Measurements from ENCODE around the gene PLCB2.

PLCB2 gene

DNA sequence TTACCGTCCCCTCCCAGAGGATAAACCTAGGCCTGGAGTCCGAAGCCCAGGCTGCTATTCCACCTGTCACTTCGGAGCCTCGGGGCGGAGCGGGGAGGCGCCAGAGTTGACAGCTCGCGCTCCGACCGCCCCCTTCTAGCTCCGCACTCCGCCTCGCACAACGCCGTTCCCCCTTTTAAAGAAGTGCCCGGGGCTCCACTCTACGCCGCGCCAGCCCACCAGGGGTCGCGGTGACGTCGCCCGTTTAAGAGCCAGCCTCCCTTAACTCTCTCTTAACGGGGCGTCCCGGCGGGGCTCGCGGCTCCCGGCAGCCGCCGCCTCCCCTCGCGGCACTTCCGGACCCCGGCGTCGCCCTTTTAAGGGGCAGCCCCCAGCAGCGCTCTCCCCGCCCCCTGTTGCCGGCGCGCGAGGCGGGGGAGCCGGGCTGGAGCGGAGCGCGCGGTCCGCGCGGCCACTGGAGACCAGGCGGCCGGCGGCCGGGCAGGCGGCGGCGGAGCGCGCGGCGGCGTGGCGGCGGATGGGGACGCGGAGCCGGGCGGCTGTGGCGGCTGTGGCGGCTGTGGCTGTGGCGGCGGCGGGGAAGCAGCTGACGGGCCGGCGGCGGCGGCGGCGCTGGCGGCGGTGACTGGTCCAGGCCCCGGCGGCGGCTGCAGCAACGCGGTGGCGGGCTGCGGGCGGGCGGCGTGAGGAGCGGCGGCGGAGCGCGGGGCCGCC, 15.7 kb upstream of the PLCB2 start, which contains the start of gene INAFM2:
Gene INAFM2, plus strand, starts transcription at position 454 of the 714 bp plus-strand sequence. CDS start 364 bp downstream, outside the sequence.
- H3K27ac Mint-ChIP-seq, result no peak within 1 kb of the TSS
- H3K9me3 Mint-ChIP-seq, result no peaks in the 10 kb centered on the region
- H3K4me3 Mint-ChIP-seq, result peak within 1 kb of the TSS; percentile 77
- H3K36me3 Mint-ChIP-seq (ENCODE audit: low read depth), result peaks cover 11% of the 10 kb centered on the region
- H3K27me3 Mint-ChIP-seq, result no peaks in the 10 kb centered on the region
- H3K4me1 Mint-ChIP-seq (ENCODE audit: low read depth), result peaks cover 28% of the 10 kb centered on the region
- peak; percentile 93 for DNase-seq

GRCh38 chr15:40322531-40323238, 14.9 kb upstream of the PLCB2 start:
- Mint-ChIP-seq H3K27ac (no peak overlapping the region), H3K4me1 (ENCODE audit: low read depth) (peaks cover 26% of the 10 kb centered on the region), H3K36me3 (ENCODE audit: low read depth) (peaks cover 11% of the 10 kb centered on the region), H3K4me3 (peak overlapping the region; percentile 71), H3K27me3 (no peaks in the 10 kb centered on the region), H3K9me3 (no peaks in the 10 kb centered on the region)
- no peak for DNase-seq

DNA sequence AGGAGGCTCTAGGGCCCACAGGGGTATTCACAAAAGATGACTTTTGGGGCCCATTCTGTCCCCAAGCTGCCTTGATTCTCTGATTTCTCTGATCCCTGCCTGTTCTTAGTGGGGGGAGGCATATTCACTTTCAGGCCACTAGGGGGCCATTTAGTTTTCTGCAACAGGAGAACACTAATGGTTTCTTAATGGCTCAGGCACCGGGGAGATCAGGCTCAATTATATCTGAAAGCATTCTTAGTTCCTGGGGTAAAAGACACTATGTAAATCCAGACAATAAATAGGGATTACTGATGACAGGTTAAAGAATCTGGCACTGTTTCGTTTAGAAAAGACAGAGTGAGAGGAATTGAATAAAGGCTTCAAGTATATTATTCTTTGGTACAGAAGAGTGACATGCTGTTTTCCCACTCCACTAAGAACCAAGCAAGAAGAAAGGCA, 13.2 kb upstream of the PLCB2 start:
- Mint-ChIP-seq H3K27me3 (no peaks in the 10 kb centered on the region), H3K27ac (no peak overlapping the region), H3K4me1 (ENCODE audit: low read depth) (peaks cover 23% of the 10 kb centered on the region), H3K9me3 (no peaks in the 10 kb centered on the region), H3K4me3 (no peak overlapping the region), H3K36me3 (ENCODE audit: low read depth) (peaks cover 5% of the 10 kb centered on the region)
- peak; percentile 48 for DNase-seq

- H3K27me3 Mint-ChIP-seq, result no peaks in the 10 kb centered on the region
- DNase-seq, result no peak
- peaks cover 4% of the 10 kb centered on the region for H3K36me3 Mint-ChIP-seq (ENCODE audit: low read depth)
- no peak overlapping the region for H3K4me3 Mint-ChIP-seq
- peaks cover 21% of the 10 kb centered on the region for H3K4me1 Mint-ChIP-seq (ENCODE audit: low read depth)
- H3K9me3 Mint-ChIP-seq, result no peaks in the 10 kb centered on the region
- no peak overlapping the region for H3K27ac Mint-ChIP-seq
These were observed 12.7 kb upstream of the PLCB2 start for GRCh38 chr15:40320409-40320808.

DNA sequence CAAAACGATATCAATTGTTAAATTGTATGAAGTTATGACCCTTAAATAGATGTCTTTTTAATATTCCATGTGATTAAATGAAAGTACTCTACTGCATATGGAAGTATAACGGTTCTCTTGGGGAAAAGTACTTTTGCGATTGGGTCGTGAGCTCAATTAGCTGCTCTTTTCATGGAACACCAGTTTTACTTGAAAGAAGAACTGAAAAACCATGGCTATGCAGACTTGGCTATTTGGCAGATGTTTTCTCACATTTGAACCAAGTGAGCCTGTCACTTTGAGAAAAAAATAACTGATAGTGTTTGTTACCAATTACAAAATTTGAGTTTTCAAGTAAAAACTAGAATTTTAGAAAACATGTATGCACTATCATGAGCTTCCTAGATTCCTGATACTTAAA, 9.8 kb upstream of the PLCB2 start:
- H3K36me3 Mint-ChIP-seq (ENCODE audit: low read depth), result no peaks in the 10 kb centered on the region
- H3K9me3 Mint-ChIP-seq, result no peaks in the 10 kb centered on the region
- no peak overlapping the region for H3K27ac Mint-ChIP-seq
- no peak overlapping the region for H3K4me3 Mint-ChIP-seq
- peaks cover 22% of the 10 kb centered on the region for H3K4me1 Mint-ChIP-seq (ENCODE audit: low read depth)
- no peak for DNase-seq
- no peaks in the 10 kb centered on the region for H3K27me3 Mint-ChIP-seq

DNA sequence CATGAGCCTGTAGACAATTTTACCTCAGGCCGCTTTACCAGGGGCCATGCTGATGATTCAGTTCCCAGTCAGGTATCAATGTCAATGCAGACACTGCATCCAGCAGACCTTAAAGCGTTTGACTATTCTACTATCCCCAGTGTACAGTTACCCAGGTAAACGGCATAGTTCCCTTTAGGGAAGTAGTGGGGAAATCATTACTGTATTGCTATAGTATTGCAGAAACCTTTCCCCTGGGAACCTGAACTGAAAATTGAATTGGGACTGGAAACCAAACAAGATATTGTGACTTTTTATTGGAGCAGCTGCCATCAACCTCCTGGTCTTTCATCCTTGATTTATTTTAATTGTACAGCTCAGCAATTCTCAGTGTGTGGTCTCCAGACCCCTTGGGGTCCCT, 9.2 kb upstream of the PLCB2 start:
- Mint-ChIP-seq H3K27ac (no peak overlapping the region), H3K27me3 (no peaks in the 10 kb centered on the region), H3K4me1 (ENCODE audit: low read depth) (peaks cover 19% of the 10 kb centered on the region)

DNA sequence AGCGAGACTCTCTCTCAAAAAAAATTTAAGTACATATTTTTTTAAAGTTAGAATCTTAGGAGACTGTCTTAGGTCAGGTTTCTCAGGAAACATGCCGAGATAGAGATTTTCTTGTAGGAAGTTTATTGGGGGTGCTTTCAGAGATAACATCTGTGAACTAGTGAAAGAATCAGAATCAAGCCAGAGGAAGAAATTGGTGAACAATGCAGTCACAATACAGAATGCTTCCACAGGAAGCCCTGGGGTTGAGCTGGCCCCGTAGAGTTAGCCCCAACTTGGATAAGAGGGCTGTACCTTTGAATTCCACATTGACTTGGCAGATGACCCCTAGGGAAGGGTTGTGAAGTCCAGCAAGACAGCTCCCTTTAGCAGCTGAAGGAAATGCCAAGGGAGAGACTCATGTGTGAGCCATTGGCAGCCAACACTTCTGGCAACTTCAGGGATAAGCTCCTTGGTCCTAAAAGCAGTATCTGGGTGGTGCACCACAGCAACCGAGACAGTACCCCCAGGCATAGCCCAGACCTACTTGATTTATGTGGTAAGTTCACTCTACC, 7.1 kb upstream of the PLCB2 start:
- no peaks in the 10 kb centered on the region for H3K36me3 Mint-ChIP-seq (ENCODE audit: low read depth)
- no peak for DNase-seq
- H3K27me3 Mint-ChIP-seq, result no peaks in the 10 kb centered on the region
- no peak overlapping the region for H3K4me3 Mint-ChIP-seq
- H3K9me3 Mint-ChIP-seq, result no peaks in the 10 kb centered on the region
- peaks cover 18% of the 10 kb centered on the region for H3K4me1 Mint-ChIP-seq (ENCODE audit: low read depth)
- H3K27ac Mint-ChIP-seq, result no peak overlapping the region

More for the DNA sequence above, 9.2 kb upstream of the PLCB2 start:
- H3K4me3 Mint-ChIP-seq, result no peak overlapping the region
- DNase-seq, result no peak
- no peaks in the 10 kb centered on the region for H3K9me3 Mint-ChIP-seq
- H3K36me3 Mint-ChIP-seq (ENCODE audit: low read depth), result no peaks in the 10 kb centered on the region

DNA sequence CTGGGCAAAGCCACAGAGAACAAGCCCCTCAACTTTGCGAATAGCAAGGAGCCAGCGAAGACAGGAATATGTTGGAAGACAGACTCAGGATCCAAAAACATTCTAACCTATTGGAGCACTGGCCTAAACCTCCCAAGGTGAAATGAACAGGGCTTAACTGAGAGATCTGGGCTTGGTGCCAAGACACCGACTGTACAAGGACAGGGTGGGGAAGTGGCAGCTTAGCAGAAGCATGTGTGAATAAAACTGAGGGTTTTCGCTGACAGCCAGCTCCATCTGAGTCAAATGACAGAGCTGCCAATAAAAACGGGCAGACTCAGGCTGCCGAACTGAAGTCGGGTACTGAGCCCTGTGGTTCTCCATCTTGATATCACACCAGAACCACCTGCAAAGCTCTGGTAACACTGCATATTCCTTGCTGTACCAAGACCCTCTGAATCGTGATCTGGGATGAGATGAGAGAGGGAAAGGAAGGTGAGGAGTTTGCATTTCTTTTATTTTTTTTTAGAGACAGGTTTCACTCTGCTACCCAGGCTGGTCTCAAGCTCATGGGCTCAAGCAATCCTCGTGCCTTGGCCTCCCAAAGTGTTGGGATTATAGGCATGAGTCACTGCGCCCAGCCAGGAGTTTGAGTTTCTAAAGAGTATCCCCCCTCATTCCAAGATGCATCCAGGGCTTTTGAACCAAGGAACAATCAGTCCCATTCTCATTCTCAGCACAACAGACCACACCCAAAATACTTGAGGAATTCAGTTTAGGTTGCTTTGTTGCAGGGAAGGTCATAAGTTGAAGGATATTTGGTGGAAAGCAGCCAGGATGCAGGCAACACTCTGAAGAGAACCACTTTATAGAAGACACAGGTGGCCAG, 6.0 kb upstream of the PLCB2 start:
- no peak for DNase-seq
- Mint-ChIP-seq H3K27ac (no peak overlapping the region), H3K4me3 (no peak overlapping the region), H3K27me3 (no peaks in the 10 kb centered on the region), H3K9me3 (no peaks in the 10 kb centered on the region), H3K4me1 (ENCODE audit: low read depth) (peaks cover 28% of the 10 kb centered on the region), H3K36me3 (ENCODE audit: low read depth) (peaks cover under 1% of the 10 kb centered on the region)

- Mint-ChIP-seq H3K4me3 (no peak overlapping the region), H3K27ac (no peak overlapping the region), H3K4me1 (ENCODE audit: low read depth) (peaks cover 30% of the 10 kb centered on the region), H3K36me3 (ENCODE audit: low read depth) (peaks cover 6% of the 10 kb centered on the region), H3K9me3 (no peaks in the 10 kb centered on the region), H3K27me3 (no peaks in the 10 kb centered on the region)
- DNase-seq, result no peak
These were observed 4.8 kb upstream of the PLCB2 start for GRCh38 chr15:40312370-40313158.

DNA sequence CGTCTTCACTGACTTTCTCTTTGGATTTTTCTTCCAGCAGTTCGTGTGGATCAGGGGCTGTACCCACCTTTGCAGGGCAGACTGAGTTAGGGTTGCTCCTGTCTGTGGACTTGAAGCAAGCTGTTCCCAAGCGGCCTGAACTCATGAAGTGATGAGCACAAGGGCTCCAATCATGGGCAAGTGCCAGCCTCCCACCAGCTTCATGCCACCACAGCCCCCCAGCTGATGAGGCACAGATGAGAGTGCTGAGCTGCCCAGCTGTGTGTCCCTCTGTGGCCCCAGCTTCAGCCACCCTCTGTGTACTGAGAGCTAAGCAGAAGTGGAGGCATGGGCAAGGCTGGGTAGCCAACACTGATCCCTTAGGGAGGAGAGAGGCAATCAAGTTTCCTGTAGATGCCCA, 3.3 kb upstream of the PLCB2 start:
- Mint-ChIP-seq H3K27ac (no peak overlapping the region), H3K36me3 (ENCODE audit: low read depth) (peaks cover 17% of the 10 kb centered on the region), H3K9me3 (no peaks in the 10 kb centered on the region), H3K4me3 (no peak overlapping the region), H3K27me3 (no peaks in the 10 kb centered on the region), H3K4me1 (ENCODE audit: low read depth) (peaks cover 40% of the 10 kb centered on the region)
- no peak for DNase-seq

DNA sequence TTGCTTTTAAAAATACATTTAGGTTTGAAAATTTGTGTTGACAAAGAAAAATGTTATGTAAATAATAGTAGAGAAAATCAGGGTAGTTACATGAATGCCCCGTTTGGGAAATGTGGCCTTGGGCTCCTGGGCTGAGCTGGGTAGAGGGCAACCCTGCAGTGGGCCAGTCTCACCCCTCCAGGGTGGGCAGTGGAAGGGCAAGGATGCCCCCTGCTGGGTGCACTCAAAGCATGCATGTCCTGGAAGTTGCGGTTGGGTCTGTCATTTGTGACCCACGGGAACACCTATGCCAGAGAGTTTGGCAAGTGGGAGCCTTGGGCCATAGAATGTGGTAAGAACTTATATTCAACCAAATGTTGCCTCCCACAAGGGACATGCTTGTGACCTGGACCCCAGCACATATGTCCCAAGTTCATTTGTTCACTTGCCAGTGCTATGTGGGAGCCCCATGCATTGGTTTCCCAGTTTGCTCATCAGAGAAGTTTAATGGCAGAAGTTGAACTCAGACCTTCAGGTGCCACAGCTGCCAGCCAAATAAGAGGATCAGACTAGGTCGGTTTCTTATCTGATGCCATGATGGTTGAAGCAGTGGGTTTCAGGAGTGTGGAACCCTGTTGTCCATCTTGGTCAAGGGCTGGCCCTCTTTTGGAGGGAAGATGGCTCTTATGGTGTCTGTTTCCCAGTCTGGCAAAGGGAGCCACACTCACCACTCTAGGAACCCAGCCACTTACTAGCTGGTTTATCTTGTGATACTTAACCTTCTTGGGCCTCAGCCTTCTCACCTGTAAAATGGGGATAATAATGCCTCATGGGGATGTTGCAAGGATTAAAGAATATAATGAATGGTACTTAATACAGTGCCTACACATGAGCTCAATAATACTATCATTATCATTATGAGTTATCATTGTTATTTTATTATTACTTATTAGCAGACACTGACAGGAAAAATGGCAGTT, 2.5 kb upstream of the PLCB2 start:
- Mint-ChIP-seq H3K27ac (peak overlapping the region; percentile 96), H3K36me3 (ENCODE audit: low read depth) (peaks cover 17% of the 10 kb centered on the region), H3K9me3 (no peaks in the 10 kb centered on the region), H3K4me3 (peak overlapping the region; percentile 96), H3K4me1 (ENCODE audit: low read depth) (peaks cover 46% of the 10 kb centered on the region), H3K27me3 (no peaks in the 10 kb centered on the region)
- DNase-seq, result peak; percentile 75

DNA sequence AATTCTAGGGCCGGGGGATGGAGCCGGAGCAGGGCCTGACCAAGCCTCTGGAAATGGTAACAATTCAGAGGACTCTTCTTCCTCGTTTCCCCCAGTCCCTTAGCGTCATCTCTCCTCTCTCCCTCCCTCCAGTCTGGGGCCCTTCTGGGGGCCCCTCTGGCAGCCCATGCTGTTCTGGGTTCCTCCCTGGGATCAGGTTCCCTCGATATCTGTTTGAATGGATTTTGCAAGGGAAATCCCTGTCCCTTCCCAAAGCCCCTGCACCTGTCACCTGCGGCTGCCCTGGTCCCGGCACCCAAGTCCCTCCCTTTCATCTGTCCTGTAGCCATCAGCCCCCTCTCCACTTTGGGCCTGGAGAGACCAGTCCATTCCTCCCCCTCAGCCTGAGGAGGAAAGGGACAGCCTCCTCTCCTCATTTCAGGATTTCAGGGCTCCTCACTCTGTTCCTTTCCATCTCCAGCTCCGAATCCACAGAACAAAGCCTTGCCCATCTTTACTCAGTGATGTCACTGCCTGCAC, 1.7 kb upstream of the PLCB2 start:
- Mint-ChIP-seq H3K27me3 (no peaks in the 10 kb centered on the region), H3K4me1 (ENCODE audit: low read depth) (peaks cover 53% of the 10 kb centered on the region), H3K4me3 (peak overlapping the region; percentile 96), H3K36me3 (ENCODE audit: low read depth) (peaks cover 21% of the 10 kb centered on the region), H3K9me3 (no peaks in the 10 kb centered on the region), H3K27ac (peak overlapping the region; percentile 96)
- DNase-seq, result no peak

DNA sequence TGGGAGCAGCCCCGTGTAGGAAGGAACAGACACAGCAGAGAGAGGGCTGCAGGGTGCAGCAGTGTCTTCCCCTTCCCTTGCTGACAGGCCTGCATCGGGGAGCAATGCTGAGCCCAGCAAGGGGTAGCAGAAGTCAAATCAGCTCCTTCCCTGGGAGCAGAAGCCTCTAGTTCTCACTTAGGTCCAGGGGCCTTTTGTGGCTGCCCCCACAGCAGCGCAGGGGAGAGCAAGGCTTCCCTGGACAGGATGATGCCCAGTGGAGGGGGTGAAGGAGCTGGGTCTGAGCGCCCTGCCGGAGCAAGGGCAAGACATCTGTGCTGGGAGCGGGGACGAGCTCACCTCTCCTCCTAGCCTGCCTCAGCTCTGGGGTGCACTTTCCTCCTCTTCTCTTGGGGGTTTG, 827 bp downstream of the PLCB2 start:
- peaks cover 47% of the 10 kb centered on the region for H3K4me1 Mint-ChIP-seq (ENCODE audit: low read depth)
- peaks cover 45% of the 10 kb centered on the region for H3K36me3 Mint-ChIP-seq (ENCODE audit: low read depth)
- no peaks in the 10 kb centered on the region for H3K27me3 Mint-ChIP-seq
- H3K9me3 Mint-ChIP-seq, result no peaks in the 10 kb centered on the region
- DNase-seq, result peak; percentile 56
- peak overlapping the region; percentile 96 for H3K4me3 Mint-ChIP-seq
- H3K27ac Mint-ChIP-seq, result peak overlapping the region; percentile 83
